ENCODE data around the gene CBX2.

The CBX2 gene

GRCh38 chr17:79814127-79814973 is 36.4 kb downstream of the CBX2 start:
- no peak for DNase-seq

GRCh38 chr17:79814974-79815835 is 37.3 kb downstream of the CBX2 start:
- no peak for DNase-seq

GRCh38 chr17:79815836-79816461 is 38.0 kb downstream of the CBX2 start:
- DNase-seq: no peak

DNA sequence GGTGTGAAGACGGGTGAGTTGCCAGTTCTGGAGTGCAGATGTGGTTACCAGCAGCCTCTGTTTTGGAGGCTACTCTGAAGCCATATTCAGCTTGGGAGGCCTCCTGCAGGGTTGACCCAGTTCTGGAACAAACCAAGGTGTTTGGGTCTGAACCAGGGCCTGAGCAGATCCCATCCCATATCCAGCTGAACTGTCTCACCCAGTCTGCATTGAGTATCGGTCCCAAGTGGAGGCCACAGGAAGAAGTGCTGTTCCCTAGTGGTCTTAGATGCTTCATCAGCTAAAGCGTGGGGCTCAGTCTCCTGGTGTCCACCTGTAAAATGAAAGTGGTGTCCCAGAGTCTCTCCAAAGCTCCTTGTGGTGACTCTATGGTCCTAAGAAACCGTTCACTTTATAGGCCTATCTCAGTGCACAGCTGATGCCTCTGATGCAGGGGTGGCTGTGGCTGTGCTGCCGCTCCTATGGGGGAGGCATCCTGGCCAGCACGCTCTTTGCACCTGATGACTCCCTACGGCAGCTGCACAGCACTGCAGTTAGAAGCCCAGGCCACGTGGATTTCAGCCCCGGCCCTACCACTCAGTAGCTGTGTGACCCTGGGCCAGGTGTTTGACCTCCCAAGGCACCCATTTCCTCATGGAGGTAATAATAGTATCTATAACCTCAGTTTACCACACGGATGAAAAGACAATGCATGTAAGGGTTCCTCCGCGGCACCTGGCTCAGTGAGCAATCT is 40.2 kb downstream of the CBX2 start:
- no peak for DNase-seq

- DNase-seq: no peak
Observed at GRCh38 chr17:79819085-79819484, 41.1 kb downstream of the CBX2 start.

DNA sequence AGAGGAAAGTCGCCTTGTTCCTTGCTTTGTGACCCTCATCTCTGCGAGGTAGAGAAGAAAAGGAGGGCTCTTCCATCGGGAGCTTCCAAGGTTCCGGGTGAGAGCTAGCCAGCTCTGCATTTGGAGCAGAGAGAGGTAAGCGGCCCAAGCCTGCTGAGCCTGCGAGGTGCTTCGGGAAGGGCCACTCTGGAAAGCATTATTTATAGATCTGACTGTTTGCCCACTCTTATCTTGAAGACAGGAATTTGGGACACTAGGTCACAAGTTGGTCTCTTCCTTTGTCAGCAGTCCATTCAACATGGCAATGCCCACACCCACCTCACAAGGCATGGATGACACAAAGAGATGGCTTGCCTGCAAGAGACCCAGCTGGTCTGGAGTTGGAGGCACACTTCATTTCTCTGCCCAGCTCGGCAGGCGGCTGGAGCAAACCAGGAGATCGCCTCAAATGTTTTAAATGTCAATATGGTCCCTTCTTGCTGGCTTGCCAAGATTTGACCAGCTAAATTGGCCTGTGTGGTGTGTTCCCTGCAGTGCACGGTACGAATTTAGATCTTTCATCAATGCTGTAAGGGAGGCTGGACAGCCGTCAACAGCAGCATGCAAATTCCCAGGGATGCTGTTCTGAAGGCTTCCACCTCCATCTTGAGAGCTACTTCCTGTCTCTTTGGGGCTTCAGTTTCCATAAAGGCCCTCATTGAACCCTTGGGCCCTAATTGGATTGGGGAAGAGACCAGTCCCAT is 41.8 kb downstream of the CBX2 start:
- DNase-seq: no peak

- no peak for DNase-seq
Observed at GRCh38 chr17:79820959-79821330, 43.0 kb downstream of the CBX2 start.

GRCh38 chr17:79821331-79822095 is 43.6 kb downstream of the CBX2 start:
- DNase-seq: no peak

DNA sequence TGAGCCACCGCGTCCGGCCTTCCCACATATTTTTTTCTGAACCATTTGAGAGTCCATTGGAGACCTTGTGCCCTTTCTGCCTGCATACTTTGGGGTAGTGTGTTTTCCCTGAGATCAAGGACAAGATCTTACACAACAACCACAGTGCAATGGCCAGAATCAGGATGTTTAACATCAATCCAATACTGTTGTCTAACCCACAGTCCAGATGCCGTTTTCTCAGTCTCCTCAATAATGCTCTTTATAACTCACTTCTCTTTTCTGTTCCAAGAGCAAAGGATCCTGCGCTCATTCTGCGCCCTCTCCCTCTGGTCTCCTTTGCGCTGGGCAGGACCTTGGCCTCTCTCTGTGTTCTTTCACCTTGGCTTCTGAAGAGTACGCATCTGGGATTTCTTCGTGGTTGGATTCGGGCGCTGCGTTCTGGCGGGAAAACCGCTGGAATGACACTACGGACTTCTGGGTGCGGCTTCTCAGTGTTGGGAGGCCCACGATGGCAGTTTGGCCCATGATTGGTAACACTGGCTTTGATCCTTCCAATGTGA is 44.7 kb downstream of the CBX2 start:
- no peak for DNase-seq

DNA sequence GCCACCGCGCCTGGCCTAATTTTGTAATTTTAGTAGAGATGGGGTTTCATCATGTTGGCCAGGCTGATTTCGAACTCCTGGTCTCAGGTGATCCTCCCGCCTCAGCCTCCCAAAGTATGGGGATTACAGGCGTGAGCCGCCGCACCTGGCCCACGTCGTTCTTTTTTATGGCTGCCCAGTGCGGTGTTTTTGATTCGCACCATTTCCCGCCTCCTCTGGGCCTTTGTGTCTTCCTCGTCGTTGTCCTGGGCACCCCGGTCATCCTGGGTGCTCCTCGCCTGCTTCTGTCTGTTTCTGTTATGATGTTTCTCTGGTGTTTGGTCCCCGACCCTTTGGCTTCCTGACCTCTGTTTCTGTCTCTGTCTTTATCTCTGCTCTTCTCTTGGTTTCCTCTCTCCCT is 46.3 kb downstream of the CBX2 start:
- no peak for DNase-seq

- no peak for DNase-seq
Observed at GRCh38 chr17:79824893-79825579, 47.1 kb downstream of the CBX2 start.

GRCh38 chr17:79825580-79825921 is 47.6 kb downstream of the CBX2 start:
- DNase-seq: no peak

GRCh38 chr17:79826204-79826680 is 48.3 kb downstream of the CBX2 start:
- DNase-seq: no peak

- no peak for DNase-seq
Observed at GRCh38 chr17:79826841-79827578, 49.1 kb downstream of the CBX2 start.

GRCh38 chr17:79829004-79829403 is 51.1 kb downstream of the CBX2 start:
- DNase-seq: no peak

DNA sequence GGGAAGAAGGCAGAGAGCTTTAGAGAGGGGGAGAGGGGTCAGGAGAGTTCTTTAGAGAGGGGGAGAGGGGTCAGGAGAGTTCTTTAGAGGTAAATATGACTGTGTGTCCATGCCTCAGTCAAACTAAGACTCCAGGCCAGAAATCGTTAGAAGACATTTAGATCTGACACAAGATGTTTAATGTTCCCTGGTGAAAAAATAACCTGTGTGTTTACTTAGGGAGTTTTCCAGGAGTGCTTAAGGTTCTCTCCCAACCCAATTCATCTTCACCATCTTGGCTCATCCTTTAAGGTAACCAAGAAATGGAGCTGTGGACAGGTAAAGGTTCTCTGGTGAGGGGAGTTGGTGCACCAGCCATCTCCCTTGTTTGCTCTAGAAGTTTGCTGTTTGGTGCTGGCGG is 51.5 kb downstream of the CBX2 start:
- DNase-seq: no peak

DNA sequence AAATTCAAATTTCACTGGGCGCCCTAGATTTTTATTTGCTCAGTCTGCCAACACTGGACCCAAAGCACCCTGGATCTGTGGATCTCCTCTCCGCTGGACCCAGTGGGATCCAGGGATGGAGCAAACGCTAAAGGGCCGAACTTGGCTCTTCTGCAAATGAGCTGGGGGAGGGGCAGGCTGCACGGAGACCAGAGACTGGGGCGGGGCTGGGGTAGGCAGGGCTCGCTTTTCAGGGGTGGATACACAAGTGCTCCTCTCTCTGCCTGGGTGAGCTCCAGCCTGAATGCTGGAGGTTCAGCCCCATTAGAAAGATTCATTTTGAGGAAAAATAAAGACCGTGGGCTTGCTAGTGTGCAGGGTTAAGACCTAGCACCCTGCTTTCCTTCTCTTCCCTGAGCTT is 52.4 kb downstream of the CBX2 start:
- no peak for DNase-seq

GRCh38 chr17:79830763-79831264 is 52.9 kb downstream of the CBX2 start:
- no peak for DNase-seq

Measured in activated CD4-positive, alpha-beta T cell treated with anti-CD3 and anti-CD28 coated beads for 1 hour (primary cell).